ENCODE measurements around the gene VPS37C. TPM values are rescaled to one million over a fixed set of nuclear protein-coding genes. Genes with fewer than 3 reads are reported as not detected.
"Not testable (repeated sequence)": the region's sequence is repeated elsewhere in the genome, so short reads cannot be mapped to it uniquely, and the experiment has no call there.

Gene VPS37C
- total RNA-seq, 4 donors from 2014 or later = 11.8 to 22.2 (median 13.6) TPM

GRCh38 chr11:61103851-61104423 lies 57.3 kb downstream of the VPS37C start:
- no peak overlapping the region for H3K4me3 ChIP-seq
- no peaks in the 10 kb centered on the region for H3K27me3 ChIP-seq
- H3K27ac ChIP-seq = no peak overlapping the region
- no peaks in the 10 kb centered on the region for H3K9me3 ChIP-seq
- H3K4me1 ChIP-seq = no peaks in the 10 kb centered on the region
- no peak for DNase-seq (ENCODE audit: low spot score in 2 of 2)
- no peaks in the 10 kb centered on the region for H3K36me3 ChIP-seq
- 92 to 93% methylated on average over 3 of the region's 3 CpGs for WGBS, 2 donors
- no peak for TF ChIP-seq CTCF (IDR thresholded peaks at IDR 0.05)
- TF ChIP-seq EP300 (IDR thresholded peaks at IDR 0.05) = no peak
- TF ChIP-seq POLR2A (IDR thresholded peaks at IDR 0.05) = no peak

GRCh38 chr11:61102667-61103571 lies 58.3 kb downstream of the VPS37C start:
- TF ChIP-seq POLR2A (IDR thresholded peaks at IDR 0.05) = no peak
- no peak for TF ChIP-seq EP300 (IDR thresholded peaks at IDR 0.05)
- no peak for TF ChIP-seq CTCF (IDR thresholded peaks at IDR 0.05)
- no peak for DNase-seq (ENCODE audit: low spot score in 2 of 2)
- H3K27ac ChIP-seq = peak overlapping the region in 1 of 4 donors; percentile 70
- H3K9me3 ChIP-seq = no peaks in the 10 kb centered on the region
- peak overlapping the region in 1 of 4 donors; percentile 4 for H3K4me3 ChIP-seq
- H3K27me3 ChIP-seq = no peaks in the 10 kb centered on the region
- WGBS, 2 donors = 82% methylated on average over 19 to 20 of the region's 21 CpGs
- H3K36me3 ChIP-seq = no peaks in the 10 kb centered on the region
- no peaks in the 10 kb centered on the region for H3K4me1 ChIP-seq

- DNase-seq (ENCODE audit: low spot score in 2 of 2) = no peak
- H3K4me1 ChIP-seq = no peaks in the 10 kb centered on the region
- H3K36me3 ChIP-seq = no peaks in the 10 kb centered on the region
- H3K27me3 ChIP-seq = no peaks in the 10 kb centered on the region
- H3K9me3 ChIP-seq = peaks cover 0 to 5% (median 0%) of the 10 kb centered on the region in 4 donors
- 82 to 90% methylated on average over 4 of the region's 4 CpGs for WGBS, 2 donors
- no peak overlapping the region for H3K4me3 ChIP-seq
- TF ChIP-seq EP300 (IDR thresholded peaks at IDR 0.05) = no peak
- TF ChIP-seq CTCF (IDR thresholded peaks at IDR 0.05) = no peak
- TF ChIP-seq POLR2A (IDR thresholded peaks at IDR 0.05) = no peak
- H3K27ac ChIP-seq = peak overlapping the region in 1 of 4 donors; percentile 16
Measured at GRCh38 chr11:61098778-61099177, 62.4 kb downstream of the VPS37C start.

- H3K4me1 ChIP-seq, H3K27ac ChIP-seq: not testable (repeated sequence)
- WGBS, 2 donors = 73 to 81% methylated on average over 2 of the region's 2 CpGs
Measured at GRCh38 chr11:61098261-61098660, 63.0 kb downstream of the VPS37C start.

GRCh38 chr11:61095021-61095420 lies 66.2 kb downstream of the VPS37C start:
- Histone ChIP-seq H3K4me1 (no peaks in the 10 kb centered on the region), H3K36me3 (no peaks in the 10 kb centered on the region), H3K4me3 (no peak overlapping the region), H3K9me3 (peaks cover 0 to 13% (median 0%) of the 10 kb centered on the region in 4 donors), H3K27me3 (no peaks in the 10 kb centered on the region), H3K27ac (no peak overlapping the region)
- no peak for DNase-seq (ENCODE audit: low spot score in 2 of 2)
- 65 to 72% methylated on average over 7 of the region's 7 CpGs for WGBS, 2 donors
- TF ChIP-seq CTCF (IDR thresholded peaks at IDR 0.05) (no peak), EP300 (IDR thresholded peaks at IDR 0.05) (no peak), POLR2A (IDR thresholded peaks at IDR 0.05) (no peak)

More at GRCh38 chr11:61098261-61098660, 63.0 kb downstream of the VPS37C start:
- peaks cover 0 to 10% (median 0%) of the 10 kb centered on the region in 4 donors for H3K9me3 ChIP-seq
- not testable (repeated sequence) for H3K36me3 ChIP-seq; DNase-seq (ENCODE audit: low spot score in 2 of 2); H3K4me3 ChIP-seq; H3K27me3 ChIP-seq

GRCh38 chr11:61094167-61094566 lies 67.1 kb downstream of the VPS37C start:
- H3K4me3 ChIP-seq; H3K4me1 ChIP-seq; H3K27ac ChIP-seq; H3K27me3 ChIP-seq; H3K36me3 ChIP-seq; DNase-seq (ENCODE audit: low spot score in 2 of 2): not testable (repeated sequence)
- 92 to 95% methylated on average over 7 of the region's 7 CpGs for WGBS, 2 donors
- peaks cover 0 to 13% (median 0%) of the 10 kb centered on the region in 4 donors for H3K9me3 ChIP-seq

Data from tibial nerve (tissue), 4 donors.